T-helper 2 cell treated with Interferon-gamma antibody and Interleukin-4, amounts not matched to agents 5 μg/mL and 100 μg/mL, for 36 hours (primary cell): ENCODE data around the gene CD247.
"Not testable (repeated sequence)": the region's sequence is repeated elsewhere in the genome, so short reads cannot be mapped to it uniquely, and the experiment has no call there.

Experiments
- DNase-seq: peaks from one replicate; pipeline ENCODE4 v3.0.0; 2021; ENCODE audit warnings: low spot score
- H3K27ac Mint-ChIP-seq: one replicate; pipeline ENCODE4 v1.8.0; 2021; ENCODE audit warnings: mild to moderate bottlenecking, mixed read lengths
- H3K27me3 Mint-ChIP-seq: one replicate; pipeline ENCODE4 v1.8.0; 2021; ENCODE audit warnings: low read depth, mixed read lengths
- H3K36me3 Mint-ChIP-seq: one replicate; pipeline ENCODE4 v1.8.0; 2021; ENCODE audit warnings: low read depth, mixed read lengths
- H3K4me1 Mint-ChIP-seq: one replicate; pipeline ENCODE4 v1.8.0; 2021; ENCODE audit warnings: low read depth, mixed read lengths
- H3K4me3 Mint-ChIP-seq: one replicate; pipeline ENCODE4 v1.8.0; 2022; ENCODE audit warnings: mild to moderate bottlenecking, moderate library complexity, mixed read lengths
- H3K9me3 Mint-ChIP-seq: one replicate; pipeline ENCODE4 v1.8.0; 2021; ENCODE audit warnings: mixed read lengths

CD247 gene

GRCh38 chr1:167518331-167518700, at the start of gene CD247:
CD247 (minus strand) TSS chr1:167518529; CDS start chr1:167518465, 64 bp downstream.
- DNase-seq, result peak; percentile 68
- peaks cover 41% of the 10 kb centered on the region for H3K4me1 Mint-ChIP-seq
- H3K27me3 Mint-ChIP-seq, result peaks cover 18% of the 10 kb centered on the region
- H3K4me3 Mint-ChIP-seq, result peak within 1 kb of the TSS; percentile 93
- peaks cover 46% of the 10 kb centered on the region for H3K36me3 Mint-ChIP-seq
- H3K9me3 Mint-ChIP-seq, result no peaks in the 10 kb centered on the region
- H3K27ac Mint-ChIP-seq, result peak within 1 kb of the TSS; percentile 94

GRCh38 chr1:167567663-167568062, 49.3 kb upstream of the CD247 start:
- no peaks in the 10 kb centered on the region for H3K9me3 Mint-ChIP-seq
- peaks cover 7% of the 10 kb centered on the region for H3K4me1 Mint-ChIP-seq
- H3K4me3 Mint-ChIP-seq, result no peak overlapping the region
- H3K27me3 Mint-ChIP-seq, result no peaks in the 10 kb centered on the region
- H3K27ac Mint-ChIP-seq, result no peak overlapping the region
- no peaks in the 10 kb centered on the region for H3K36me3 Mint-ChIP-seq
- DNase-seq, result no peak

- H3K27me3 Mint-ChIP-seq, result no peaks in the 10 kb centered on the region
- DNase-seq, result no peak
- no peak overlapping the region for H3K4me3 Mint-ChIP-seq
- H3K36me3 Mint-ChIP-seq, result no peaks in the 10 kb centered on the region
- H3K27ac Mint-ChIP-seq, result no peak overlapping the region
- peaks cover 7% of the 10 kb centered on the region for H3K4me1 Mint-ChIP-seq
- H3K9me3 Mint-ChIP-seq, result no peaks in the 10 kb centered on the region
These were observed 48.4 kb upstream of the CD247 start for GRCh38 chr1:167566766-167567165.

- no peaks in the 10 kb centered on the region for H3K9me3 Mint-ChIP-seq
- DNase-seq, result no peak
- H3K27me3 Mint-ChIP-seq, result no peaks in the 10 kb centered on the region
- no peak overlapping the region for H3K4me3 Mint-ChIP-seq
- no peaks in the 10 kb centered on the region for H3K36me3 Mint-ChIP-seq
- no peak overlapping the region for H3K27ac Mint-ChIP-seq
- peaks cover 7% of the 10 kb centered on the region for H3K4me1 Mint-ChIP-seq
These were observed 47.6 kb upstream of the CD247 start for GRCh38 chr1:167565922-167566321.

- Mint-ChIP-seq H3K36me3 (no peaks in the 10 kb centered on the region), H3K4me1 (peaks cover 9% of the 10 kb centered on the region), H3K27me3 (peaks cover 3% of the 10 kb centered on the region), H3K9me3 (no peaks in the 10 kb centered on the region), H3K4me3 (no peak overlapping the region), H3K27ac (no peak overlapping the region)
- no peak for DNase-seq
These were observed 46.4 kb upstream of the CD247 start for GRCh38 chr1:167564612-167565270.

GRCh38 chr1:167563579-167564246, 45.4 kb upstream of the CD247 start:
- H3K27ac Mint-ChIP-seq, result no peak overlapping the region
- no peaks in the 10 kb centered on the region for H3K9me3 Mint-ChIP-seq
- H3K4me1 Mint-ChIP-seq, result peaks cover 9% of the 10 kb centered on the region
- H3K27me3 Mint-ChIP-seq, result peaks cover 7% of the 10 kb centered on the region
- no peaks in the 10 kb centered on the region for H3K36me3 Mint-ChIP-seq
- H3K4me3 Mint-ChIP-seq, result no peak overlapping the region
- DNase-seq, result no peak

- Mint-ChIP-seq H3K9me3 (no peaks in the 10 kb centered on the region), H3K27ac (no peak overlapping the region), H3K27me3 (peaks cover 13% of the 10 kb centered on the region), H3K4me3 (no peak overlapping the region), H3K4me1 (peaks cover 9% of the 10 kb centered on the region), H3K36me3 (no peaks in the 10 kb centered on the region)
- DNase-seq, result no peak
These were observed 44.4 kb upstream of the CD247 start for GRCh38 chr1:167562702-167563101.

- peaks cover 9% of the 10 kb centered on the region for H3K4me1 Mint-ChIP-seq
- peaks cover 13% of the 10 kb centered on the region for H3K27me3 Mint-ChIP-seq
- no peak for DNase-seq
- no peak overlapping the region for H3K27ac Mint-ChIP-seq
- no peaks in the 10 kb centered on the region for H3K9me3 Mint-ChIP-seq
- no peak overlapping the region for H3K4me3 Mint-ChIP-seq
- no peaks in the 10 kb centered on the region for H3K36me3 Mint-ChIP-seq
These were observed 43.4 kb upstream of the CD247 start for GRCh38 chr1:167561753-167562152.

- no peak overlapping the region for H3K27ac Mint-ChIP-seq
These were observed 37.8 kb upstream of the CD247 start for GRCh38 chr1:167555971-167556714.

GRCh38 chr1:167555072-167555471, 36.7 kb upstream of the CD247 start:
- not testable (repeated sequence) for H3K36me3 Mint-ChIP-seq, H3K9me3 Mint-ChIP-seq, DNase-seq, H3K27ac Mint-ChIP-seq
- peak overlapping the region; percentile 8 for H3K4me3 Mint-ChIP-seq
- H3K4me1 Mint-ChIP-seq, result peaks cover 24% of the 10 kb centered on the region
- H3K27me3 Mint-ChIP-seq, result peaks cover 11% of the 10 kb centered on the region

More at GRCh38 chr1:167555971-167556714, 37.8 kb upstream of the CD247 start:
- Mint-ChIP-seq H3K4me1 (peaks cover 23% of the 10 kb centered on the region), H3K9me3 (no peaks in the 10 kb centered on the region), H3K27me3 (peaks cover 13% of the 10 kb centered on the region), H3K4me3 (no peak overlapping the region), H3K36me3 (no peaks in the 10 kb centered on the region)
- peak; percentile 60 for DNase-seq

GRCh38 chr1:167554028-167554779, 35.9 kb upstream of the CD247 start:
- Mint-ChIP-seq H3K27me3 (peaks cover 8% of the 10 kb centered on the region), H3K4me3 (peak overlapping the region; percentile 87), H3K36me3 (no peaks in the 10 kb centered on the region), H3K4me1 (peaks cover 24% of the 10 kb centered on the region), H3K27ac (no peak overlapping the region), H3K9me3 (no peaks in the 10 kb centered on the region)
- DNase-seq, result no peak

GRCh38 chr1:167553136-167554027, 35.1 kb upstream of the CD247 start, which contains the start of gene CREG1:
CREG1 (minus strand) TSS chr1:167553762.
- Mint-ChIP-seq H3K4me3 (peak within 1 kb of the TSS; percentile 87), H3K36me3 (no peaks in the 10 kb centered on the region), H3K27ac (no peak within 1 kb of the TSS), H3K27me3 (peaks cover 6% of the 10 kb centered on the region), H3K4me1 (peaks cover 24% of the 10 kb centered on the region), H3K9me3 (no peaks in the 10 kb centered on the region)
- peak; percentile 91 for DNase-seq

- H3K4me3 Mint-ChIP-seq, result no peak overlapping the region
- peaks cover 11% of the 10 kb centered on the region for H3K36me3 Mint-ChIP-seq
- no peak overlapping the region for H3K27ac Mint-ChIP-seq
These were observed 33.0 kb upstream of the CD247 start for GRCh38 chr1:167551362-167551761.

More at GRCh38 chr1:167551362-167551761, 33.0 kb upstream of the CD247 start:
- H3K4me1 Mint-ChIP-seq, result peaks cover 24% of the 10 kb centered on the region
- no peak for DNase-seq
- no peaks in the 10 kb centered on the region for H3K9me3 Mint-ChIP-seq
- H3K27me3 Mint-ChIP-seq, result no peaks in the 10 kb centered on the region
